Astrocyte (in vitro differentiated cells and primary cell): ENCODE results near the gene PIMREG. TPM values are rescaled to one million over a fixed set of nuclear protein-coding genes. Genes with fewer than 3 reads are reported as not detected.

ENCODE experiments used
- DNase-seq: peaks from one replicate; pipeline ENCODE4 v3.0.0-alpha.2; 2010; ENCODE audit warnings: low read depth
- FAIRE-seq: peaks from 2 replicates; lab custom pipeline; 2011; peaks lifted over from hg19 to GRCh38; lab: Jason Lieb, UNC
- H2AFZ ChIP-seq: 2 replicates; pipeline ENCODE4 v1.6.0; 2012; ENCODE audit warnings: low read depth, low read length, inconsistent platforms
- H3K27ac ChIP-seq: 2 replicates; pipeline ENCODE4 v1.5.1; 2011; ENCODE audit warnings: low read depth, low read length, inconsistent platforms
- H3K27me3 ChIP-seq: 2 replicates; pipeline ENCODE4 v1.6.0; 2011; ENCODE audit warnings: low read length, inconsistent platforms; ENCODE audit not compliant: insufficient read depth
- H3K36me3 ChIP-seq: 2 replicates; pipeline ENCODE4 v1.5.1; 2011; ENCODE audit warnings: low read length, inconsistent platforms; ENCODE audit not compliant: insufficient read depth
- H3K4me1 ChIP-seq: 2 replicates; pipeline ENCODE4 v1.5.1; 2011; ENCODE audit warnings: low read length, inconsistent platforms; ENCODE audit not compliant: insufficient read depth
- H3K4me2 ChIP-seq: 2 replicates; pipeline ENCODE4 v1.6.0; 2012; ENCODE audit warnings: low read length, inconsistent platforms
- H3K4me3 ChIP-seq: 2 replicates; pipeline ENCODE4 v1.5.1; 2011; ENCODE audit warnings: low read depth, mild to moderate bottlenecking, low read length, inconsistent platforms; ENCODE audit not compliant: insufficient read depth
- H3K79me2 ChIP-seq: 2 replicates; pipeline ENCODE4 v1.6.0; 2012; ENCODE audit warnings: mild to moderate bottlenecking, low read length, inconsistent platforms; ENCODE audit not compliant: insufficient read depth
- H3K9ac ChIP-seq: 2 replicates; pipeline ENCODE4 v1.6.0; 2012; ENCODE audit warnings: mild to moderate bottlenecking, low read length, inconsistent platforms
- H3K9me3 ChIP-seq: 2 replicates; pipeline ENCODE4 v1.5.1; 2012; ENCODE audit warnings: low read depth, mild to moderate bottlenecking, low read length, inconsistent platforms; ENCODE audit not compliant: insufficient read depth
- H4K20me1 ChIP-seq: 2 replicates; pipeline ENCODE4 v1.6.0; 2012; ENCODE audit warnings: low read length, inconsistent platforms; ENCODE audit not compliant: insufficient read depth
- H3K27ac Mint-ChIP-seq: one replicate; pipeline ENCODE4 v1.8.0; 2021; ENCODE audit warnings: mild to moderate bottlenecking, mixed read lengths; ENCODE audit not compliant: unreplicated experiment
- H3K27me3 Mint-ChIP-seq: one replicate; pipeline ENCODE4 v1.8.0; 2021; ENCODE audit warnings: low read depth, mixed read lengths; ENCODE audit not compliant: unreplicated experiment
- H3K36me3 Mint-ChIP-seq: one replicate; pipeline ENCODE4 v1.8.0; 2021; ENCODE audit warnings: low read depth, mixed read lengths; ENCODE audit not compliant: unreplicated experiment
- H3K4me1 Mint-ChIP-seq: one replicate; pipeline ENCODE4 v1.8.0; 2021; ENCODE audit warnings: low read depth, mixed read lengths; ENCODE audit not compliant: unreplicated experiment
- H3K4me3 Mint-ChIP-seq: one replicate; pipeline ENCODE4 v1.8.0; 2021; ENCODE audit warnings: mild to moderate bottlenecking, moderate library complexity, mixed read lengths; ENCODE audit not compliant: unreplicated experiment
- H3K9me3 Mint-ChIP-seq: one replicate; pipeline ENCODE4 v1.8.0; 2021; ENCODE audit warnings: mild to moderate bottlenecking, mixed read lengths; ENCODE audit not compliant: unreplicated experiment
- CTCF ChIP-seq: IDR thresholded peaks from 2 replicates; pipeline ENCODE4 v1.5.1; 2011; ENCODE audit warnings: low read depth, mild to moderate bottlenecking, inconsistent platforms, low read length, moderate library complexity; ENCODE audit not compliant: insufficient read depth
- EZH2 ChIP-seq: IDR thresholded peaks from 2 replicates; pipeline ENCODE4 v1.6.1; 2012; ENCODE audit warnings: mild to moderate bottlenecking, low read length, inconsistent platforms; ENCODE audit not compliant: insufficient read depth
- total RNA-seq: library from RNA; stranded (reverse); gene quantifications from 2 replicates; pipeline ENCODE4 v1.2.1, GENCODE V29; 2021

PIMREG gene
- total RNA-seq, 1 donor from 2014 or later: 2.6 TPM

GRCh38 chr17:6402258-6402657 is 42.0 kb upstream of the PIMREG start:
- Histone ChIP-seq H3K9me3 (no peaks in the 10 kb centered on the region), H3K4me3 (no peak overlapping the region), H4K20me1 (no peaks in the 10 kb centered on the region), H3K4me1 (no peaks in the 10 kb centered on the region), H3K27ac (no peak overlapping the region), H3K36me3 (no peaks in the 10 kb centered on the region), H3K9ac (no peak overlapping the region), H2AFZ (no peak overlapping the region), H3K79me2 (no peaks in the 10 kb centered on the region), H3K4me2 (no peak overlapping the region), H3K27me3 (peaks cover 2% of the 10 kb centered on the region)
- no peak for TF ChIP-seq CTCF
- no peak for TF ChIP-seq EZH2
- no peak for FAIRE-seq
- peaks cover 6% of the 10 kb centered on the region for H3K9me3 Mint-ChIP-seq
- H3K27me3 Mint-ChIP-seq: peaks cover 14% of the 10 kb centered on the region
- no peaks in the 10 kb centered on the region for H3K36me3 Mint-ChIP-seq
- H3K4me3 Mint-ChIP-seq: no peak overlapping the region
- no peaks in the 10 kb centered on the region for H3K4me1 Mint-ChIP-seq
- no peak for DNase-seq
- no peak overlapping the region for H3K27ac Mint-ChIP-seq

DNA sequence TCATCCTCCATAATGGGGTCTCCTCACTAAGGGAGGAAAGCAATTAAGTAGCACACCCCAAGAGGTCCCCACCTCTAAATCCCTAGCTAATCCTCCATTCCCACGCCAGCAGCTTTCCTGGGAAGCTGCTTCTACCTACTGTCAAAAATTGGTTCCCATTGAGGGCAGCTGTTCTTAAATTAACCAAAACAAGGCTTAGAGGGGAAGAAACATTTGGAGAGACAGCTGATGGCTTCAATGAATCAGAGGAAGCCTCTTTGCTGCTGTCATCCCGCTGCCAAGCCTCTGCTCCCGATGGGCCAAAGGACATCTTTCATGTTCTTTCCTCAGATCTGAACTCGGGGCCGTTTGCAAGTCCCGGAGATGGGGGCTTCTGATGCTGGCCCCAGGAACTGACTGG is 36.0 kb upstream of the PIMREG start:
- peaks cover 41% of the 10 kb centered on the region for H3K27me3 Mint-ChIP-seq

More for the DNA sequence above, 36.0 kb upstream of the PIMREG start:
- H3K4me3 ChIP-seq: no peak overlapping the region
- FAIRE-seq: no peak
- no peak overlapping the region for H3K4me2 ChIP-seq
- Mint-ChIP-seq H3K4me1 (no peaks in the 10 kb centered on the region), H3K27ac (no peak overlapping the region), H3K36me3 (no peaks in the 10 kb centered on the region), H3K9me3 (peaks cover 3% of the 10 kb centered on the region), H3K4me3 (no peak overlapping the region)
- H2AFZ ChIP-seq: no peak overlapping the region
- no peak overlapping the region for H3K27ac ChIP-seq
- no peaks in the 10 kb centered on the region for H3K4me1 ChIP-seq
- no peak overlapping the region for H3K9ac ChIP-seq
- H3K27me3 ChIP-seq: peaks cover 10% of the 10 kb centered on the region
- H4K20me1 ChIP-seq: no peaks in the 10 kb centered on the region
- no peaks in the 10 kb centered on the region for H3K9me3 ChIP-seq
- no peak for TF ChIP-seq CTCF
- TF ChIP-seq EZH2: no peak
- no peak for DNase-seq
- H3K36me3 ChIP-seq: no peaks in the 10 kb centered on the region
- no peaks in the 10 kb centered on the region for H3K79me2 ChIP-seq
